CD4-positive, alpha-beta T cell (primary cell): Measurements from ENCODE around the gene SGSM1. TPM values are rescaled to one million over a fixed set of nuclear protein-coding genes. Genes with fewer than 3 reads are reported as not detected.
A peak's percentile ranks its signal among the peaks of the same experiment; 100 is the strongest.

Source experiments
- ATAC-seq: fragments of 200-7000 bp; cut with Tn5 transposase; one replicate; pipeline ENCODE4 v1.10.0; 2022; ENCODE audit warnings: mild to moderate bottlenecking; ENCODE audit not compliant: poor library complexity
- CTCF ChIA-PET: fragments of 350-600 bp; sonication (Branson Sonifier 250); formaldehyde crosslinking; loops from one replicate; lab custom pipeline; 2021; ENCODE audit warnings: antibody characterized with exemption, inconsistent platforms; lab: Charles Lee
- POLR2A ChIA-PET: fragments of 350-600 bp; sonication (Branson Sonifier 250); formaldehyde crosslinking; loops from one replicate; lab custom pipeline; 2021; ENCODE audit warnings: antibody characterized with exemption, inconsistent platforms; lab: Charles Lee
- DNase-seq, 14 experiments: peaks; one replicate each; pipeline ENCODE4 v3.0.0-alpha.2; 2013 to 2020; ENCODE audit warnings: mixed read lengths in 2 of 14
- H3K27ac ChIP-seq, 2 donors: one replicate each; pipeline versions ENCODE4 v1.5.1 to v1.7.0; 2013; ENCODE audit warnings: low read length in 2 of 2, low read depth in 1 of 2, mild to moderate bottlenecking in 1 of 2
- H3K27me3 ChIP-seq, 2 experiments: 1 replicate in 1 of 2; 2 replicates in 1 of 2; pipeline versions ENCODE4 v1.6.1 to v1.7.0; 2013; ENCODE audit warnings: low read length in 2 of 2, control low read depth in 1 of 2, mild to moderate bottlenecking in 1 of 2, moderate library complexity in 1 of 2; ENCODE audit not compliant: insufficient read depth in 2 of 2, control insufficient read depth in 1 of 2
- H3K36me3 ChIP-seq: one replicate; pipeline ENCODE4 v1.6.1; 2013; ENCODE audit warnings: low read length, control low read depth; ENCODE audit not compliant: insufficient read depth
- H3K4me1 ChIP-seq: one replicate; pipeline ENCODE4 v1.6.1; 2013; ENCODE audit warnings: low read length, control low read depth; ENCODE audit not compliant: insufficient read depth
- H3K4me3 ChIP-seq: one replicate; pipeline ENCODE4 v1.5.1; 2013; ENCODE audit warnings: mild to moderate bottlenecking, low read length, moderate library complexity
- H3K9me3 ChIP-seq, 2 experiments: 1 replicate in 1 of 2; 2 replicates in 1 of 2; pipeline versions ENCODE4 v1.6.1 to v1.7.0; 2013; ENCODE audit warnings: low read length in 2 of 2, mild to moderate bottlenecking in 2 of 2, control low read depth in 1 of 2, moderate library complexity in 1 of 2; ENCODE audit not compliant: control insufficient read depth in 1 of 2, insufficient read depth in 1 of 2
- H3K27ac Mint-ChIP-seq: one replicate; pipeline ENCODE4 v1.8.0; 2020; ENCODE audit warnings: mixed read lengths
- H3K27me3 Mint-ChIP-seq: one replicate; pipeline ENCODE4 v1.8.0; 2021; ENCODE audit warnings: mixed read lengths
- H3K36me3 Mint-ChIP-seq: one replicate; pipeline ENCODE4 v1.8.0; 2021; ENCODE audit warnings: low read depth, mixed read lengths
- H3K4me1 Mint-ChIP-seq: one replicate; pipeline ENCODE4 v1.8.0; 2021; ENCODE audit warnings: low read depth, mixed read lengths
- H3K4me3 Mint-ChIP-seq: one replicate; pipeline ENCODE4 v1.8.0; 2020; ENCODE audit warnings: mild to moderate bottlenecking, mixed read lengths
- H3K9me3 Mint-ChIP-seq: one replicate; pipeline ENCODE4 v1.8.0; 2020; ENCODE audit warnings: mixed read lengths
- CTCF ChIP-seq: fragments of 200-600 bp; IDR thresholded peaks from one replicate; pipeline ENCODE4 v1.8.0; 2022; ENCODE audit warnings: antibody characterized with exemption, mild to moderate bottlenecking
- intact Hi-C, 2 experiments: fragments of 100-400 bp; cut with DNase I in 1 of 2; cut with micrococcal nuclease in 1 of 2; formaldehyde crosslinking; loops; one replicate each; pipeline versions ENCODE4 v1.15.1 to v1.9.0; 2023 to 2025; cut with DNase I, micrococcal nuclease
- total RNA-seq, 174 experiments: library from RNA in 2 of 174; stranded (reverse) in 2 of 174; gene quantifications; one replicate each; pipeline ENCODE4 v1.2.3 and lab custom pipeline; 2021 to 2026

Gene SGSM1
- total RNA-seq, 2 experiments from 2014 or later, result 1.3 to 1.9 TPM

DNA sequence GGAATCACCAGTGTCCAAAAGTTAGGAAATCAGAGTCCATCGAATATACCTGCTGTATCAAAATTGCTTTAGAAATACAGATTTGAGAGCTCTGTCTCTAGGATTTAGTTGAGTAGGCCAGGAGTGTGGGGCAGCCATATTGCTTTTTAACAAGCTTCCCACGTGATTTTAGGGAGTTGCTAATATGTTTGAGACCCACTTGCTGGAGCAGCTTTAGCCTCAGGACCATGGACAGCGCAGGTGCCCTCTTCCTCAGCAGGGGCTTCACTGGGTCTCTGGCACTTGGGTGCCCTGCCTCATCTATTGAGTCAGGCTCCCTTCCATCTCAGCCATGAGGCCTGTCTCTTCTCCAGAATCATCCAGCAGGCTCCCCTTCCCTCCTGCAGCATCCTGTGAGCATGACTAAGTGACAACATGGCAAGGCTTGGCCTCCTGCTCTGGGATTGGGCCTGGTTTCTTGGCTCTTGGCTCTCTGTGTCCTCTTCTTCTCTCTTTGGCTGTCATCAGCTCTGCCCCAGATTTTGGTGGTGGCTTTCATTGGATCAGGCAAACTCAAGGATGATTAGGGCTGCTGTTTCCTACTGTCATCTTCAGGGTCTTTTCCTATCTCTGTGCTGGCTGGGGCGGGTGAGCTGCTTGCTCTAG is 70.0 kb downstream of the SGSM1 start:
- POLR2A ChIA-PET, result no interaction called here
- H3K4me1 Mint-ChIP-seq, result no peaks in the 10 kb centered on the region

DNA sequence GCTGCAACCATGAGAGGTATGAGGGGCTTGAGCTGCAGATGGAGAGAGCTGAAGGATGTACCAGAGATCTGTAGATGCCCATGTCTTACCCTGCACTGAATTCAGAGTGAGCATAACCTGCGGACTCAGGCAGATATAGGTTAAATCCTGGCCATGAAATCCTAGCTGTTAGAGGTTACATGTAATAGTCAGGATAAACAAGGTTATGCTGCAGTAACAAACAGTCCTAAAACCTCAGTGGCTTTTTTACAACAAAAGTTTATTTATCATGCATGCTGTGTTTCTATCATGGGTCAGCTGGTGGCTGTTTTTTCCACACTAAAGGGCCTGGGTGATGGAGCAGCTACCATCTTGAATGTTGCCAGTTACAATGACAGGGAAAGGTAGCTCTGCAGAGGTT is 70.7 kb downstream of the SGSM1 start:
- no peak overlapping the region for H3K4me3 Mint-ChIP-seq
- DNase-seq, result no peak
- POLR2A ChIA-PET, result no interaction called here
- peaks cover 4% of the 10 kb centered on the region for H3K36me3 Mint-ChIP-seq
- no peak for TF ChIP-seq CTCF
- Histone ChIP-seq H3K27ac (no peak overlapping the region), H3K36me3 (no peaks in the 10 kb centered on the region), H3K4me1 (no peaks in the 10 kb centered on the region), H3K9me3 (peaks cover 0 to 8% of the 10 kb centered on the region in 2 experiments), H3K27me3 (no peaks in the 10 kb centered on the region), H3K4me3 (no peak overlapping the region)
- no peak for ATAC-seq
- no peaks in the 10 kb centered on the region for H3K9me3 Mint-ChIP-seq
- no peaks in the 10 kb centered on the region for H3K27me3 Mint-ChIP-seq
- H3K4me1 Mint-ChIP-seq, result no peaks in the 10 kb centered on the region
- no peak overlapping the region for H3K27ac Mint-ChIP-seq
- CTCF ChIA-PET, result interaction anchor here (1.2 kb wide), 1 partner anchor 26 kb away, joined by 3 read pairs; no protein-coding TSS in a partner anchor
- intact Hi-C loops, result no loop called here

More for the DNA sequence above, 70.0 kb downstream of the SGSM1 start:
- intact Hi-C loops, result no loop called here
- Histone ChIP-seq H3K4me1 (no peaks in the 10 kb centered on the region), H3K4me3 (no peak overlapping the region), H3K27me3 (no peaks in the 10 kb centered on the region), H3K27ac (no peak overlapping the region), H3K9me3 (peaks cover 0 to 8% of the 10 kb centered on the region in 2 experiments), H3K36me3 (no peaks in the 10 kb centered on the region)
- Mint-ChIP-seq H3K4me3 (no peak overlapping the region), H3K27me3 (no peaks in the 10 kb centered on the region), H3K36me3 (peaks cover 4% of the 10 kb centered on the region), H3K9me3 (no peaks in the 10 kb centered on the region), H3K27ac (no peak overlapping the region)
- DNase-seq (peak in 1 of 14 experiments; percentile 6), ATAC-seq (no peak)
- no peak for TF ChIP-seq CTCF
- CTCF ChIA-PET, result no interaction called here

GRCh38 chr22:24878969-24879368 is 73.0 kb downstream of the SGSM1 start:
- Histone ChIP-seq H3K9me3 (peaks cover 0 to 8% of the 10 kb centered on the region in 2 experiments), H3K27ac (no peak overlapping the region), H3K4me1 (no peaks in the 10 kb centered on the region), H3K4me3 (no peak overlapping the region), H3K27me3 (no peaks in the 10 kb centered on the region), H3K36me3 (no peaks in the 10 kb centered on the region)
- POLR2A ChIA-PET, result no interaction called here
- no peaks in the 10 kb centered on the region for H3K9me3 Mint-ChIP-seq
- ATAC-seq (no peak), DNase-seq (no peak)
- no peak for TF ChIP-seq CTCF
- no peak overlapping the region for H3K27ac Mint-ChIP-seq
- no peaks in the 10 kb centered on the region for H3K27me3 Mint-ChIP-seq
- intact Hi-C loops, result no loop called here
- H3K4me3 Mint-ChIP-seq, result no peak overlapping the region
- CTCF ChIA-PET, result no interaction called here
- H3K36me3 Mint-ChIP-seq, result peaks cover 4% of the 10 kb centered on the region
- no peaks in the 10 kb centered on the region for H3K4me1 Mint-ChIP-seq
